ENCODE data around the gene KLHL17. TPM values are rescaled to one million over a fixed set of nuclear protein-coding genes. Genes with fewer than 3 reads are reported as not detected.

Gene KLHL17
- total RNA-seq, 2 experiments from 2014 or later: 23.6 to 27.1 TPM

DNA sequence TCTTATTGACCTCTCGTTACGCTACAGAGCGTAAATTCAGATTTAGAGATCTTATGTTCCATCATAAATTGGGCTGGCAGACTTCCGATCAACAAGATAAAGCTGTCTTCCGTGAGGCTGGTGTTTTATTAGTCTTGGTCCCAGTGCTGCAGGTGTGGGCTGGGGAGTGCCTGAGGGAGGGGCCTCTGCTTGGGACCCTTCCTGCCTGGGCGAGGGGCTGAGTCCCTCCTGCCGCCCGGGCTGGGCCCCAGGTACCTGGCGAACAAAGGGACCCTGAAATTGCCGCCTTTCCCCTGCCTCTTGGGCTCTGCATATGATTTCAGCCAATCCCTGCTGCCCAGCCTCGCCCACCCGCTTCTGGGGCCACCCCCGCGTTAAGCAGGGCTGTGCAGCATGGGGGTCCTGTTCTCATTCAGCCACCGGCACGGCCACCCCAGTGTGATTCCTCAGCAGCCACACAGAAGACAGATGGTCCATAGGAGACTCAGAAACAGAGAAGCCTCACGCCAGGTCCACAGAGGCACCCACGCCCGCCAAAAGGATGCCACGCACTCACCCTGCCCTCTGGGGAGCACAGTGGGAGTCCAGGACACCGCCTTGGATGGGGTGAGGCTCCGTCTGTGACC is 42.8 kb upstream of the KLHL17 start:
- POLR2A ChIA-PET: no interaction called here
- DNase-seq: no peak
- Mint-ChIP-seq H3K4me3 (no peak overlapping the region), H3K27me3 (peaks cover 24% of the 10 kb centered on the region), H3K27ac (no peak overlapping the region), H3K9me3 (no peaks in the 10 kb centered on the region), H3K4me1 (peaks cover 7% of the 10 kb centered on the region), H3K36me3 (ENCODE audit: low read depth) (no peaks in the 10 kb centered on the region)
- CTCF ChIA-PET: no interaction called here

GRCh38 chr1:918353-918752 is 42.0 kb upstream of the KLHL17 start:
- POLR2A ChIA-PET: no interaction called here
- H3K27ac Mint-ChIP-seq: no peak overlapping the region
- H3K4me1 Mint-ChIP-seq: peaks cover 7% of the 10 kb centered on the region
- H3K4me3 Mint-ChIP-seq: no peak overlapping the region
- no peaks in the 10 kb centered on the region for H3K36me3 Mint-ChIP-seq (ENCODE audit: low read depth)
- no peaks in the 10 kb centered on the region for H3K9me3 Mint-ChIP-seq
- H3K27me3 Mint-ChIP-seq: peaks cover 29% of the 10 kb centered on the region
- DNase-seq: no peak
- CTCF ChIA-PET: interaction anchor here (1.1 kb wide), 1 partner anchor 57 kb away, joined by 3 read pairs; no protein-coding TSS in a partner anchor

DNA sequence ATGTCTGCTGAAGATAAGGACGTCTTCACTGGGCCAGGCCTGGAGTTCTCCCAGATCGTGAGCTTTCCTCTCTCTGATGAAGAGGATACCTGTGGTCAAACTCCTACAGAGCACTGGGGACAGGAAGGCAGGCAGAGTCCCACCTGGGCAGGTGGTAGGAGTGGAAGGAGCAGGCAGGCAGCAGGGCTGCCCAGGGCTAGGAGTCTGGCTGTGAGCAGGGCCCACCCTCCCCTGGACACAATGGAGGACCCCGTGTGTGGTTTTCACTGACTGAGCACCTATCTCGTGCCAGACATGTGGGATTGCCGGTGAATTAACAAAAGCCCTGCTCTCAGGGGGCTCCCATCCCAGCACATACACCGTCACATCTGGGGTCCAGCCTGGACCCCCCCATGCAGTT is 41.5 kb upstream of the KLHL17 start:
- Mint-ChIP-seq H3K27ac (no peak overlapping the region), H3K4me1 (peaks cover 7% of the 10 kb centered on the region)
- CTCF ChIA-PET: interaction anchor here (0.6 to 2.5 kb wide), 3 partner anchors 7 to 57 kb away, joined by 3 to 7 read pairs (median 3); no protein-coding TSS in a partner anchor

DNA sequence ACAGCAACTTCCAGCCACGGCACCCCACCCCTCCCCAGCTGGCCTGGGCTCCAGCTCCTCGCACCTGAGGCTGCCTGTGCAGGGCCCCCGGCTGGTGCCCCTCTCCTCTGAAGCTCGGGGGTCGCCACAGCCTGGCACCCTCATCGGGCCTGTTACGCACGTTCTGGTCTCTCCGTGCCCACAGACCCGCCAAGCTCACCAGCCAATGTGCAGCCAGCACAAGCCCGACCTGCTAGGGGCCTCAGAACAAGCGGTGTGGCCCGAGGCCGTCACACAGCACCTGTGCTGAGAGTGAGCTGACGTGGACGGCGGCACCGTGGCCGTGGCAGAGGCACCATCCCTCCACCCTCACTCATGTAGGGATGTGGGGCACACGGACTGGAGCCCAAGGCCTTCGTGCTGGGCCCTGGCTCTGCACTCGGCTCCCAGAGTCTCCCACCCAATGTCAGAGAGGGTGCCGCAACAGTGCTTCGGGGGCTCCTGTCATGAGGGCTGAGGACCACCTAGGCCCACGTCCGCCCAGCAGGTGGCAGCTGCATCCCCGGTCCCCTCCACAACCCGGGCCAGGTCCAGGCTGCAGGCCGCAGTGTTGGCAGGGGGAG is 41.0 kb upstream of the KLHL17 start:
- Mint-ChIP-seq H3K9me3 (no peaks in the 10 kb centered on the region), H3K27ac (no peak overlapping the region), H3K4me1 (peaks cover 7% of the 10 kb centered on the region), H3K27me3 (peaks cover 30% of the 10 kb centered on the region), H3K4me3 (no peak overlapping the region), H3K36me3 (ENCODE audit: low read depth) (no peaks in the 10 kb centered on the region)
- POLR2A ChIA-PET: no interaction called here
- DNase-seq: no peak
- CTCF ChIA-PET: interaction anchor here (0.6 to 2.5 kb wide), 4 partner anchors 8 to 56 kb away, joined by 3 to 7 read pairs (median 3); no protein-coding TSS in a partner anchor

More for the DNA sequence above, 41.5 kb upstream of the KLHL17 start:
- peaks cover 30% of the 10 kb centered on the region for H3K27me3 Mint-ChIP-seq
- H3K9me3 Mint-ChIP-seq: no peaks in the 10 kb centered on the region
- no peaks in the 10 kb centered on the region for H3K36me3 Mint-ChIP-seq (ENCODE audit: low read depth)
- no peak for DNase-seq
- POLR2A ChIA-PET: no interaction called here
- no peak overlapping the region for H3K4me3 Mint-ChIP-seq

- CTCF ChIA-PET: interaction anchor here (1.3 to 2.5 kb wide), 2 partner anchors 8 to 15 kb away, joined by 3 to 7 read pairs; no protein-coding TSS in a partner anchor
- H3K36me3 Mint-ChIP-seq (ENCODE audit: low read depth): no peaks in the 10 kb centered on the region
- H3K4me1 Mint-ChIP-seq: peaks cover 7% of the 10 kb centered on the region
- no peak for DNase-seq
- POLR2A ChIA-PET: no interaction called here
- H3K27ac Mint-ChIP-seq: no peak overlapping the region
- peaks cover 31% of the 10 kb centered on the region for H3K27me3 Mint-ChIP-seq
- H3K9me3 Mint-ChIP-seq: no peaks in the 10 kb centered on the region
- no peak overlapping the region for H3K4me3 Mint-ChIP-seq
Measured at GRCh38 chr1:920010-920409, 40.4 kb upstream of the KLHL17 start.

- peaks cover 31% of the 10 kb centered on the region for H3K27me3 Mint-ChIP-seq
- H3K4me3 Mint-ChIP-seq: no peak overlapping the region
Measured at GRCh38 chr1:920521-920920, 39.9 kb upstream of the KLHL17 start.

GRCh38 chr1:921011-921837 is 39.2 kb upstream of the KLHL17 start:
- Mint-ChIP-seq H3K9me3 (no peaks in the 10 kb centered on the region), H3K27me3 (peaks cover 37% of the 10 kb centered on the region), H3K27ac (no peak overlapping the region), H3K4me1 (peaks cover 7% of the 10 kb centered on the region), H3K4me3 (no peak overlapping the region), H3K36me3 (ENCODE audit: low read depth) (no peaks in the 10 kb centered on the region)
- no peak for DNase-seq
- POLR2A ChIA-PET: no interaction called here
- CTCF ChIA-PET: interaction anchor here (2.5 kb wide), 1 partner anchor 10 kb away, joined by 7 read pairs; no protein-coding TSS in a partner anchor

More at GRCh38 chr1:920521-920920, 39.9 kb upstream of the KLHL17 start:
- Mint-ChIP-seq H3K27ac (no peak overlapping the region), H3K36me3 (ENCODE audit: low read depth) (no peaks in the 10 kb centered on the region), H3K9me3 (no peaks in the 10 kb centered on the region), H3K4me1 (peaks cover 7% of the 10 kb centered on the region)
- DNase-seq: no peak
- ChIA-PET CTCF (interaction anchor here (1.3 to 2.5 kb wide), 2 partner anchors 9 to 16 kb away, joined by 3 to 7 read pairs; no protein-coding TSS in a partner anchor), POLR2A (no interaction called here)

- DNase-seq: peak; percentile 25
Measured at GRCh38 chr1:923131-923990, 37.0 kb upstream of the KLHL17 start, which contains the start of gene SAMD11. Gene SAMD11, plus strand, starts transcription at chr1:923923. Its CDS starts 509 bp downstream, at chr1:924432.

GRCh38 chr1:923991-924655 is 36.3 kb upstream of the KLHL17 start:
- no peak overlapping the region for H3K27ac Mint-ChIP-seq
- POLR2A ChIA-PET: no interaction called here
- H3K9me3 Mint-ChIP-seq: no peaks in the 10 kb centered on the region
- H3K4me3 Mint-ChIP-seq: no peak overlapping the region
- DNase-seq: no peak
- H3K36me3 Mint-ChIP-seq (ENCODE audit: low read depth): no peaks in the 10 kb centered on the region
- peaks cover 54% of the 10 kb centered on the region for H3K27me3 Mint-ChIP-seq
- CTCF ChIA-PET: interaction anchor here (0.6 kb wide), 1 partner anchor 19 kb away, joined by 3 read pairs; no protein-coding TSS in a partner anchor
- H3K4me1 Mint-ChIP-seq: peaks cover 7% of the 10 kb centered on the region

More at GRCh38 chr1:923131-923990, 37.0 kb upstream of the KLHL17 start, which contains the start of gene SAMD11:
- H3K4me3 Mint-ChIP-seq: peak within 1 kb of the TSS; percentile 56
- H3K9me3 Mint-ChIP-seq: no peaks in the 10 kb centered on the region
- ChIA-PET CTCF (interaction anchor here (0.6 kb wide), 1 partner anchor 19 kb away, joined by 3 read pairs; no protein-coding TSS in a partner anchor), POLR2A (no interaction called here)
- peaks cover 7% of the 10 kb centered on the region for H3K4me1 Mint-ChIP-seq
- H3K36me3 Mint-ChIP-seq (ENCODE audit: low read depth): no peaks in the 10 kb centered on the region
- H3K27me3 Mint-ChIP-seq: peaks cover 53% of the 10 kb centered on the region
- H3K27ac Mint-ChIP-seq: peak within 1 kb of the TSS; percentile 86

- H3K27me3 Mint-ChIP-seq: peaks cover 54% of the 10 kb centered on the region
- peaks cover 7% of the 10 kb centered on the region for H3K4me1 Mint-ChIP-seq
- no peaks in the 10 kb centered on the region for H3K9me3 Mint-ChIP-seq
- POLR2A ChIA-PET: no interaction called here
- CTCF ChIA-PET: no interaction called here
- no peak overlapping the region for H3K4me3 Mint-ChIP-seq
- DNase-seq: no peak
- H3K27ac Mint-ChIP-seq: no peak overlapping the region
- no peaks in the 10 kb centered on the region for H3K36me3 Mint-ChIP-seq (ENCODE audit: low read depth)
Measured at GRCh38 chr1:924656-925560, 35.5 kb upstream of the KLHL17 start.

Data from activated CD4-positive, alpha-beta T cell treated with anti-CD3 and anti-CD28 coated beads, Interleukin-2, amount 10 ng/mL, durations not matched to agents 7 days and 5 days (primary cell).